HG02798 (cell line): ENCODE results near the gene STRIP2.
"Not testable (repeated sequence)": the region's sequence is repeated elsewhere in the genome, so short reads cannot be mapped to it uniquely, and the experiment has no call there.

ENCODE experiments used
- ATAC-seq: cut with Tn5 transposase; IDR thresholded peaks from one replicate; pipeline ENCODE4 v1.9.1; 2021; ENCODE audit warnings: mild to moderate bottlenecking; ENCODE audit not compliant: unreplicated experiment, poor library complexity

The STRIP2 gene

DNA sequence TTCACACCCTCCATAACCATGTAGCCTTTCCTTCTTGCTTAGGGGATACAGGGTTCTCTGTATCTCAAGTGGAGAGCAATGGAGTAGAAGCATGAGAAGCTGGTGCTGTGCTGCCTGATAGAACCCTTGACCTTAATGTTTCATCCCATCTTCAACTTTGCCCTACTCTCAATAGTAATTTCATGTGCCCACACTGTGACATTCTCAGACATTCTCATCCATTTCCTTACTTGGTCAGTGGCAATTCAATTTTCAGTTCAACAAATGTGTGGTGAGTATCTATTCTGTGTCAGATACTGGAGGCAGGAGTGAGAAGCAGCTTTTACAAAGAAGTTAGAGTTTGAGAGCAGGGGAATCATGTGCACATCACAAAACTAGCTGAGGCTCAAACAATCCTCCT lies 16.1 kb downstream of the STRIP2 start:
- no peak for ATAC-seq

DNA sequence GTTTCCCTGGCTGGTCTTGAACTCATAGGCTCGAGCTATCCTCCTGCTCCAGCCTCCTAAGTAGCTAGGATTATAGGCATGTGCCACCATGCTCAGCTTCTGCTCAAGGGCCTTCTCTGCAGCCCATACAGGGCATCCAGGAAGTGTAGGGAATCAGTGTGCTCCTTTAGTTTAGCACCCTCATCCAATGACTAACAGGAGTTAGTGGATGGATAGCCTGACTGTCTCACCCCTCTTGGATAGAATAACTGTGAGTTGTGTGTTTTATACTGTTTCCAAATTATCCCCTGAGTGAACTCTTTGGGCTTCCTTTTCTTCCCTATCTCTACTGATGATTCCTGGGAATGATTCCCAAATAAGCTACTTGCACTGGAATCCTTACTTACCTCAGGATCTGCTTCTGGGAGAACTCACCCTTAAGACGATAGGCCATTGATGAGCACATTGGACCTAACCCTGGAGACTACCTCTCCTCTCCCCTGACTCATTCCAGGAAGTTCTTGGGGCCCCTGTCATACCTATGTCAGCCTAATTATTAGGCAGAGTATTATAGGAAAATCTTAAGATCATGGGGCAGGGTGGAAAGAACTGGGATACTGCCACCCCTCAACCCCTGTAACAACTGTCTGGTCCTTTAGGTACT lies 18.5 kb downstream of the STRIP2 start:
- no peak for ATAC-seq

DNA sequence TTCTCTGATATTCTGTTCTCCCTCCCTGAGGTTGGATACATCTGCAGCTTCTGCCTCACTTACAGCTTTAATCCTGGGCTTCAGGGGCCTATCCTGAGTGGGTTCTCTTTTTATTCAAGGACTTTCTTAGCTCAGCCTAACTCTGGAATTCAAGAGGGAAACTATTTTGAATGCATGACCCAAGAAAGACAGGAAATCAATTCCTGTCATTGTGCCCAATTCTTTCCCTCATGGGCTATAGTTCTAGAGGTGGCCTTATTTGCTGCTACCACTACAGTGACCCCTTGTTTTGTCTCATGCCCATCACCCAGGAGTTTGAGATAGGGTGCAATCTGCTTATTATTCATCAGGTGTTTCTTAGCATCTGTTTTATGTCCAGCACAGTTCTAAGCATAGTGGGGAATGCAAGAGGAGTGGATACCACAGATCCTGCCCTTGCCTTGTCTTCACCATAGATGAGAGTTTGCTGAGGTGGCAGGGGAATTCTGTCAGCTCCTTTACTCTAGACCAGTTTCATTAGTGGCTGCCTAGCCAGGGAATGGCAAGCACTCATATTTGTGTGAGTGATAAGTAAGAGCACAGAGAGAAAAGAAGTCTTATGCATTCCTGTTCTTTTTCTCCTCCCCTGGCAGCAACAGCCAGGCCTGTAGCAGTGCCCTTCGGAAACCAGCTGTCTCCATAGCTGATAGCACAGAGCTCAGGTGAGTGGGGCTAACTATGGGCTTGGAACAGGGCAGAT lies 19.4 kb downstream of the STRIP2 start:
- no peak for ATAC-seq

DNA sequence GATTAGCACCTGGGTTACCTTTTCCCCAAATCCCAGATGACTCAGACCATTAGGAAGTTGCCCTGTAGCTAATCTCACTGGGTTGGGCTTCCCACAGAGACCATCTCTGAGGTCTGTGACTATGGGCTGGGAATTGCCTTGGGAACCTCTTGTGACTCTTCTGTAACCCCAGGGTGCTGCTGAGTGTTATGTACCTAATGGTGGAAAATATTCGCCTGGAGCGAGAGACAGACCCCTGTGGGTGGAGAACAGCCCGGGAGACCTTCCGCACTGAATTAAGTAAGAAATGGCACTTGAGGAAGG lies 20.0 kb downstream of the STRIP2 start:
- no peak for ATAC-seq

DNA sequence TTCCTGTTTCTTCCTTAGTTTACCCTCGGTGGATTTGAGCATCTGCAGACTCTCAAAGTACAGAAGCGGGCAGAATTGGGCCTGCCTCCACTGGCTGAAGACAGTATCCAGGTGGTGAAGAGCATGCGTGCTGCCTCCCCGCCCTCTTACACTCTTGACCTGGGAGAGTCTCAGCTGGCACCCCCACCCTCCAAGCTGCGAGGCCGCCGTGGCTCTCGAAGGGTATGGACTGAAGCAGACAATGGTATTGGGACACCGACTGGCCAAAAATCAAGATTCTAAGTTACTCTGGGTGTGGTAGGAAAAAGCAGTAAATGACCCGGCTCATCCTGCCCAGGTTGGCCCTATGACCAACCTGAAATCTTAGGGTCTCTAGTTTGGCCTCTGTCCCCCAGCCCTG lies 22.2 kb downstream of the STRIP2 start:
- no peak for ATAC-seq

DNA sequence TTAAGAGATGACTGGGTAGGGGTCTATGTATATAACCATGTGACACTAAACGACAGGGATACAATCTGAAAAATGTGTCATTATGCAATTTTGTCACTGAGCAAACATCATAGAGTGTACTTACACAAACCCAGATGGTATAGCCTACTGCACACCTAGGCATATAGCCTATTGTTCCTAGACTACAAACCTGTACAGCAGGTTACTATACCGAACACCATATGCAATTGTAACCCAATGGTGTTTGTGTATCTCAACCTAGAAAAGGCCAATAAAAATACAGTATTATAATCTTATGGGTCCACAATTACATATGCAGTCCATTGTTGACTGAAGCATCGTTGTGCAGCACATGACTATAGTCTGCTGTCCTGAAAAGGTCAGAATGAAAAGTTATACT lies 22.9 kb downstream of the STRIP2 start:
- no peak for ATAC-seq

DNA sequence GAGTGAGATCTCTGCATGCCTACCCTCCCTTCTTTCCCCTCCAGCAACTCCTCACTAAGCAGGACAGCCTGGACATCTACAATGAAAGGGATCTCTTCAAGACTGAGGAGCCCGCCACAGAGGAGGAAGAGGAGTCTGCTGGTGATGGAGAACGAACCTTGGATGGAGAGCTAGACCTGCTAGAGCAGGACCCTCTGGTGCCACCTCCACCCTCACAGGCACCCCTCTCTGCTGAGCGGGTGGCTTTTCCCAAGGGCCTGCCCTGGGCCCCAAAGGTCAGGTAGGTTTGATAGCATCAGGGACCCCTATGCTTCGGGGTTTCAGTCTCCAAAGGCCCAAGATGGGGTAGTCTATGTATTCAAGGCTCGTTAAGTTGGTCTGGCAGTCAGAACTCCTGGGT lies 23.9 kb downstream of the STRIP2 start:
- ATAC-seq, result no peak

DNA sequence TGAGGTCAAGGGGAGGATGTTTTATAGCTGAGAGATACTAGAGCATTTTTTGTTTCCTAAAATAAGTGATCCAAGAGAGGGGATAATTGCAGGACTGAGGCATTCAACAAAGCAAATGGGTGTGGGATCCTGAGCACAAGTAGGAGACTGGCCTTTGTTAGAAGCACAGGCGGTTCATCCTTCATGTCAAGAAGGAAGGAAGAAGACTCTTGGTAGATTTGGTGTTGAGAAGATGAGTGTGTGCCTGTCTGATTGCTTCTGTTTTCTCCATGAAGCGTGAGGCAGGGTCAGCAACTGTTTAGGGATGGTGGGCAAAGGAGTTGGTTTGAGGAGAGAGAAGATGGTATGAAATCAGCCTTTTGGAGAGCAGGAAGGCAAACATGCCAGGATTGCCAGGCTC lies 27.6 kb downstream of the STRIP2 start:
- ATAC-seq, result no peak

DNA sequence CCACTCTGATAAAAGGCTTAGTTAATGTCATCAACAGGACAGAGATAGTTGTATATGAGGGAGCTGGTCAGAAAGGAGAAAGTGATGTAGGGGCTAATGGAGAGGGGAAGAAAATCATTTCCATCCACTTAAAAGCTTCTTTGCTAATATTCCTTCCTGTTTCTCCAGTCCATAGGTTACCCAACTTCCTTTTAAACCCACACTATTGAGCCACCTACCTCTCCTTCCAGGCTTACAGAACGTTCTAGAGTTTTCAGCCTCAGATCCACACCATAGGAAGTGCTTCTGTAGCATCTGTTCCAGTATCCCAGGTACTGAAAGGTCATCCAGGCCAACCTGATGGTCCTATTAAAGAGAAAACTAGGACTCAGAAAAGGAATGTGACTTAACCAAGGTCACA lies 28.2 kb downstream of the STRIP2 start:
- no peak for ATAC-seq

DNA sequence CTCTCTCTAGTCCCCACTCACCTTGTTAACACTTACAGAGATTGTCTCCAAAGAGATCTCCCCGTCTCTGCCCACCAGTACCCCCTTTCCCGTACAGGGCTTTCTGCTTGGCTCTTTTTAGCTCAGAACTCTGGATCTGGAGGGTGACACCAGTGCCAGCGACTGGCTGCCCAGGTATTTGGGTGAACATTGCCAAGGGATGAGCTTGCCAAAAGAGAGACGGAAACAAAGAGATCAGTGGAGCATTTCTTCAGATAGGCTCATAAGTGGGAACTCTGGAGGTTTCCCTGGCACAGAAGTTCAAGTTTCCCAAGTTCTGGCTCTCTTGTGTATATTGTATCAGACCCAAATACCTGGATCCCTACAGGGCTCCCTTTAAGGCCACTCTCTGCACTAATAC lies 30.0 kb downstream of the STRIP2 start:
- ATAC-seq, result no peak

DNA sequence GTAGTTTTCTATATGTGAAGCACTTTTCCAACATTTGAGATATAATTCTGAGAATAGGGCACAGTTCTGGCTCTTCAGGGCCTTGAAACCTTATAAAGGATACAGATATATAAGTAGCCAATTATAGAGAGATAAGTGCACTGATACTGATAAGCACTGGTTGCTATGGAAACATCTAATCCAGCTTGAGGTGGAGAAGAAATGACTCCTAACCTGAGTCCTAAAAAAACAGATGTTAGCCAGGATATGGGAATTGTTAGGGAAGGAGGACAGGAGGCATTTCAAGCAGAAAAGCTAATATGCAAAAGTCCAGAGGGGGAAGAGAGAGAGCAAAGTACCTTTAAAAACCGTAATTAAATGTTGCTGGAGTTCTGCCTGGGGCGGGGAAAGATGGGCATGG lies 30.8 kb downstream of the STRIP2 start:
- ATAC-seq, result no peak

DNA sequence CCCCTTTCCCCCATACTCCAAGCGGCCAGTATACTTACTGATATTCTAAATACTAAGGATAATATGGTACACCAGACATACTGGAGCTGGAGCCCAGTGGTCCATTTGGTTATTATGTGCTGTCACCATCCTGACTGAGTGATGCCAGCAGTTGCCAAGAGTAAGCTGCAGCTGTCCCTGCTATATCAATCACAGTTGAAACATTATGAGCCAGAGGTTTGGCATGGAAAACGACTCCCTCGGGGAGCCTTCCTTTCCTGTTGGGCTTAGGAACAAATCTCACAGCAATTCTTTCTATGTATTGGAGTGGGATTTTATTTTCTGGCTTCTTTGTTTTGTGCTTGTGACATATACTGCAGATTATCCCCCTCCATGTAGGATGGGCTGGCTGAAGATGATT lies 32.6 kb downstream of the STRIP2 start:
- no peak for ATAC-seq

DNA sequence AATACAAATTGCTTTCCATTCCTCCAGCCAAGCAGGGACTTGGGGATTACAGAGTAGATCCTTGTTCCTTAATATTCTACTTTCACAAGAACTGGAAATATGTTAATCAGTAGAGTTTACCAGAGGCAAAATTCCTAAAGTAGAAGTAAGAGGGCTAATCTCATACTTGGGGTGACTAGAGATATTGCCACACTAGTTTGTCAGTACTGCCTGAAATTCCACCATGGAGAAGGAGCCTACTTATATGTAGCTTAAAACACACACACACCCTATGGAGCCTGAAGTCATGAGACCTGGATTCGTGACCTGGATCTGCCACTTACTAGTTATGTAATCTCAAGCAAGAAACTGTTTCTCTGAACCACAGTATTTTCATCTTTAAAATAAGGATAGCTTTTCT lies 33.9 kb downstream of the STRIP2 start:
- ATAC-seq, result no peak

DNA sequence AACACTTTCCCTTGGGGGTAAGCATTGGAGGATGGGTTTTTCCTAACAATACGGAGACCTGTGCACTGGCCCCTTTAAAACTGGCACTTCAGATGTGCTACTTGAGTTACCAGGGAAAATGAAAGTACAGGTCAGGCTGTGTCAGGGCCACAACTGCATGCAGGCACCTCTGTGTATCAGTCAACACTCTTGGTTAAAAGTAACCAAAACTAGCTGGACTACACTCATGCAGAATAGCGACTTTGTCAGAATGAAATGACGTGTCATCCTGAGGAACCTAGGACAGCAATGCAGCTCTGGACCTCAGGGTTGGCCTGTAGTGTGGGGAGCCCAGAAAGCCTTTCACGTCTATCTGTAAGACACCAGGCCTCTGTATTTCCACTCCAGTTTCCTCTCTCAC lies 34.3 kb downstream of the STRIP2 start:
- ATAC-seq, result no peak

DNA sequence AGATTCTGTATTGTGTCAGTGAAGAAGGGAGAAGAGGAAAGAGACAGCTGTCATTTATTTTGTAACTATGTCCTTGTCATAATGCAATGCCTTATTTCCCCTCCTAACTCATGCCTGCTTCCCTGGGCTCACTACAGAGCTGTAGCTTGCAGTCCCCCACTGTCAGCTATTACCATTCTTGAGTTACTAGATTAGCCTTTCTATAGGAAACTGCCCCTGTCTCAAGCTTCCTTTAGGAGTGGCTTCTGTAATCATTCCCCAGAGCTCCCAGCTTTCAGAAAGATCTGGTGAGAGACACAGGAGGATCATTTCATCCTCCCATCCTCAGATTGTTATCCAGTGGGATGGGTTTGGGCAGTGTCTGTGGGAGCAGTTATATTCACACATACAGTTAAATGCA lies 35.7 kb downstream of the STRIP2 start:
- no peak for ATAC-seq

DNA sequence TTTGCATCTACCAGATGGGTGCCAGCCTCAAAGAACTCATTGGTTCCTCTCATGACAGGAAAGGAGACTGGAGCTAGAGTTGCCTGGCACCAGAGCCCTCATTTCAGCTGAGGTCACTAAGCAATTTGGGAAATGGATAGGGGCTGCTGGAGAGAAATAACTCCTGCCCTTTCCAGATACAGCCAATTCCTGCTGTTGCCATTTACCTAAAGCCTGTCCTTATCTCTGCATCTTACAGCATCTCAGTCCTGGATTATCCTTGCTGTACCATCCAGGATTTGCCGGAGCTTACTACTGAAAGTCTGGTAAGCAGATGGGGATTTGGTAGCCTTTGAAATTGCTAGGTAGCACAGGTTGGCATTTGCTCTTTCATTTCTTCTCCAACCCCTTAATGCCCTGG lies 36.2 kb downstream of the STRIP2 start:
- ATAC-seq, result no peak

DNA sequence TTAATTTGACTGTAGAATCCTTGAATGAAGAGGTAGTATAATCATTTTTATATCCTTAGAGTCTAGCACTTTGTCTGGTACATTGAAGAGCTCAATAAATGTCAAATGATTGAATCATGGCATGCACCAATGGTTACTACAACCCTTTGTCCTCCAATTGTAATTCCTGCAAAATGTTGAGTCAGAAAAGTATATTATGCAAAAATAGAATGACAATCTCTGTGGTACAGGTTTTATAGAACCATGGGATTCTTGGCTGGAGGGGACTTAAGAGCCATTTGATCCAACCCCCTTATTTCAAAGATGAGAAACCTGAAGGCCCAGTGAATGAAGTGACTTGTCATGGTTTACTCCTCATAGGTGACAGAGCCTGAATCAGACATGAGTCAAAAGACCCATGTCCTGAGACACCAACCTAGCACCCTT lies 37.2 kb downstream of the STRIP2 start:
- no peak for ATAC-seq

DNA sequence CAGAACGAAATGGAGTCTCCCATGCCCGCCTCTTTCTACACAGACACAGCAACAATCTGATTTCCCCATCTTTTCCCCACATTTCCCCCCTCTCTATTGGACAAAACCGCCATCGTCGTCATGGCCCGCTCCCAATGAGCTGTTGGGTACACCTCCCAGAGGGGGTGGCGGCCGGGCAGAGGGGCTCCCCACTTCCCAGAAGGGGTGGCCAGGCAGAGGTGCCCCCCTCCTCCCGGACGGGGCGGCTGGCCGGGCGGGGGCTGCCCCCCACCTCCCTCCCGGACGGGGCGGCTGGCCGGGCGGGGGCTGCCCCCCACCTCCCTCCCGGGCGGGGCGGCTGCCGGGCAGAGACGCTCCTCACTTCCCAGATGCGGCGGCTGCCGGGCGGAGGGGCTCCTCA lies 41.7 kb downstream of the STRIP2 start:
- ATAC-seq, result not testable (repeated sequence)

DNA sequence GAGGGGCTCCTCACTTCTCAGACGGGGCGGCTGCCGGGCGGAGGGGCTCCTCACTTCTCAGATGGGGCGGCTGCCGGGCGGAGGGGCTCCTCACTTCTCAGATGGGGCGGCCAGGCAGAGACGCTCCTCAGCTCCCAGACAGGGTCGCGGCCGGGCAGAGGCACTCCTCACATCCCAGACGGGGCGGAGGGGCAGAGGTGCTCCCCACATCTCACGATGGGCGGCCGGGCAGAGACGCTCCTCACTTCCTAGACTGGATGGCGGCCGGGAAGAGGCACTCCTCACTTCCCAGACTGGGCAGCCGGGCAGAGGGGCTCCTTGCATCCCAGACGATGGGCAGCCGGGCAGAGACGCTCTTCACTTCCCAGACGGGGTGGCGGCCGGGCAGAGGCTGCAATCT lies 42.2 kb downstream of the STRIP2 start:
- not testable (repeated sequence) for ATAC-seq

DNA sequence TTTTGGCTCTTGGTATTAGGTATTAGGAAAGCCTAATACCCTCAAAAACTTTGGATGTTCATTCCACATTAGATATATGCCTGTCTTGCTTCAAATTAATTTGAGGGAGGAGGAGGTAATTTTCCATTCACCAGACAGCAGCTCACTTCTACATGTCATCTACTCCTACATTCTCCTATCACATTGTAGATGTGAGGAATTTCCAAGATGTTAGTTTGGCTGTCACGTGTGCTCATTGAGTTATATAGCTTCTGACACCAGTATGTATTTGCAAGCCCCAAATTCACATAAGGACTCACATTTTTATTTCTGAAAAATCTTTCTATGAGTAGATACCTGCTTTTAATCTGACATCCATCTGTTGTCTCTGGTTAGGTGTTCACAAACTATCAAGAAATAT lies 45.6 kb downstream of the STRIP2 start:
- no peak for ATAC-seq

DNA sequence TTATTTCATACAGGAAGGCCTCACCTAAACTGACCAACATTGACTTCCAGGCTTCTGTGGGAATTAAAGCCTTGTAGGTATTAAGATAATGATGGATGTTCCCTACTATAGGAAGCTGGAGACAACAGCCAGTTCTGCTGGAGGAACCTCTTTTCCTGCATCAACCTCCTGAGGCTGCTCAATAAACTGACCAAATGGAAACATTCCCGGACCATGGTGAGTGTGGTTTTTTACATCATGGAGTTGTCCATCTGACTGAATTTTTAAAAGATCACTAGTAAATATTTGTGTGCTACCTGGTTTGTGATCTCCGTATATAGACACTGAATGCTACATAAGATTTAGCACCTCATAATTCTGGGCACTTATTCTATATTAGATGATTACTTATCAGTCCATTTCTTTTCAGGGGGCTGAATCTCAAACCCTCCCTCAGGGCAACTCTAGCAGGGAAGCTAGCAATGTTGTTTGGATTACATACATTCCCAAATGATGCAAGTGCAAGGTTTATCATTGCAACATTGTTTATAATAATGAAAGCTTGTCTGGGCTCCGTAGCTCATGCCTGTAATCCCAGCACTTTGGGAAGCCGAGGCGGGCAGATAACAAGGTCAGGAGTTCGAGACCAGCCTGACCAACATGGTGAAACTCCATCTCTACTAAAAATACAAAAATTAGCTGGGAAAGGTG lies 46.6 kb downstream of the STRIP2 start:
- no peak for ATAC-seq

DNA sequence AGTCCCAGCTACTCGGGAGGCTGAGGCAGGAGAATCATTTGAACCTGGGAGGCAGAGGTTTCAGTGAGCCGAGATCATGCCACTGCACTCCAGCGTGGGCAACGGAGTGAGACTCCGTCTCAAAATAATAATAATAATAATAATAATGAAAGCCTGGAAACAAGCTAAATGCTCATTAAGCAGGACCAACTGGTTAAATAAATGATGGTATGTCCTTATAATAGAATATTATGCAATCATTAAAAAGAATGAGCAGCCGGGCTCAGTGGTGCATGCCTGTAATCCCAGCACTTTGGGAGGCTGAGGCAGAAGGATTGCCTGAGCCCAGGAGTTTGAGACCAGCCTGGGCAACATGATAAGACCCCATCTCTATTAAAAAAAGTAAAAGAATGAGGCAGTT lies 47.1 kb downstream of the STRIP2 start:
- ATAC-seq, result not testable (repeated sequence)
